Astrocyte (in vitro differentiated cells and primary cell): ENCODE measurements around the gene C10orf90. TPM values are rescaled to one million over a fixed set of nuclear protein-coding genes. Genes with fewer than 3 reads are reported as not detected.

Experiments
- DNase-seq: peaks from one replicate; pipeline ENCODE4 v3.0.0-alpha.2; 2010; ENCODE audit warnings: low read depth
- FAIRE-seq: peaks from 2 replicates; lab custom pipeline; 2011; peaks lifted over from hg19 to GRCh38; lab: Jason Lieb, UNC
- H2AFZ ChIP-seq: 2 replicates; pipeline ENCODE4 v1.6.0; 2012; ENCODE audit warnings: low read depth, low read length, inconsistent platforms
- H3K27ac ChIP-seq: 2 replicates; pipeline ENCODE4 v1.5.1; 2011; ENCODE audit warnings: low read depth, low read length, inconsistent platforms
- H3K27me3 ChIP-seq: 2 replicates; pipeline ENCODE4 v1.6.0; 2011; ENCODE audit warnings: low read length, inconsistent platforms; ENCODE audit not compliant: insufficient read depth
- H3K36me3 ChIP-seq: 2 replicates; pipeline ENCODE4 v1.5.1; 2011; ENCODE audit warnings: low read length, inconsistent platforms; ENCODE audit not compliant: insufficient read depth
- H3K4me1 ChIP-seq: 2 replicates; pipeline ENCODE4 v1.5.1; 2011; ENCODE audit warnings: low read length, inconsistent platforms; ENCODE audit not compliant: insufficient read depth
- H3K4me2 ChIP-seq: 2 replicates; pipeline ENCODE4 v1.6.0; 2012; ENCODE audit warnings: low read length, inconsistent platforms
- H3K4me3 ChIP-seq: 2 replicates; pipeline ENCODE4 v1.5.1; 2011; ENCODE audit warnings: low read depth, mild to moderate bottlenecking, low read length, inconsistent platforms; ENCODE audit not compliant: insufficient read depth
- H3K79me2 ChIP-seq: 2 replicates; pipeline ENCODE4 v1.6.0; 2012; ENCODE audit warnings: mild to moderate bottlenecking, low read length, inconsistent platforms; ENCODE audit not compliant: insufficient read depth
- H3K9ac ChIP-seq: 2 replicates; pipeline ENCODE4 v1.6.0; 2012; ENCODE audit warnings: mild to moderate bottlenecking, low read length, inconsistent platforms
- H3K9me3 ChIP-seq: 2 replicates; pipeline ENCODE4 v1.5.1; 2012; ENCODE audit warnings: low read depth, mild to moderate bottlenecking, low read length, inconsistent platforms; ENCODE audit not compliant: insufficient read depth
- H4K20me1 ChIP-seq: 2 replicates; pipeline ENCODE4 v1.6.0; 2012; ENCODE audit warnings: low read length, inconsistent platforms; ENCODE audit not compliant: insufficient read depth
- H3K27ac Mint-ChIP-seq: one replicate; pipeline ENCODE4 v1.8.0; 2021; ENCODE audit warnings: mild to moderate bottlenecking, mixed read lengths; ENCODE audit not compliant: unreplicated experiment
- H3K27me3 Mint-ChIP-seq: one replicate; pipeline ENCODE4 v1.8.0; 2021; ENCODE audit warnings: low read depth, mixed read lengths; ENCODE audit not compliant: unreplicated experiment
- H3K36me3 Mint-ChIP-seq: one replicate; pipeline ENCODE4 v1.8.0; 2021; ENCODE audit warnings: low read depth, mixed read lengths; ENCODE audit not compliant: unreplicated experiment
- H3K4me1 Mint-ChIP-seq: one replicate; pipeline ENCODE4 v1.8.0; 2021; ENCODE audit warnings: low read depth, mixed read lengths; ENCODE audit not compliant: unreplicated experiment
- H3K4me3 Mint-ChIP-seq: one replicate; pipeline ENCODE4 v1.8.0; 2021; ENCODE audit warnings: mild to moderate bottlenecking, moderate library complexity, mixed read lengths; ENCODE audit not compliant: unreplicated experiment
- H3K9me3 Mint-ChIP-seq: one replicate; pipeline ENCODE4 v1.8.0; 2021; ENCODE audit warnings: mild to moderate bottlenecking, mixed read lengths; ENCODE audit not compliant: unreplicated experiment
- CTCF ChIP-seq: IDR thresholded peaks from 2 replicates; pipeline ENCODE4 v1.5.1; 2011; ENCODE audit warnings: low read depth, mild to moderate bottlenecking, inconsistent platforms, low read length, moderate library complexity; ENCODE audit not compliant: insufficient read depth
- EZH2 ChIP-seq: IDR thresholded peaks from 2 replicates; pipeline ENCODE4 v1.6.1; 2012; ENCODE audit warnings: mild to moderate bottlenecking, low read length, inconsistent platforms; ENCODE audit not compliant: insufficient read depth
- total RNA-seq: library from RNA; stranded (reverse); gene quantifications from 2 replicates; pipeline ENCODE4 v1.2.1, GENCODE V29; 2021

C10orf90 gene
- total RNA-seq, 1 donor from 2014 or later: not detected

DNA sequence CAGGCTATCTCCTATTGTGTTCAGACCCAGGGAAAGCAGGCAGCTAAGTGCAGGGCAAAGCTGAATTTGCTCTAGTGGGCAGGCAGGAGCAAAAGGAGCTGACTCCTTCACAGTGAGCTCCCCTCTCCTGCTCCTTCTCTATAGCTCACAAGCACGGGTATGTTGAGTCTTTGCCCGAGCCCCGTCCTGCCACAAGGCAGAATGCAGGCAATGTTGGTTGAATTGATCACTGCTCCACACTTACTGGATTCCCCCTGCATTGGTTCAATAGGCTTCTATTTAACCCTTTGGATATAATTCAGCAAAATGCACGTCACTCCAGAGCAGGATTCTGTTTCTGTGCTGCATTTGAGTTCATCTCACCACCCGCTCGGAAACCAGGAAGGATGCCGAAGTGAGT lies 16.2 kb upstream of the C10orf90 start:
- Mint-ChIP-seq H3K27ac (no peak overlapping the region), H3K4me3 (no peak overlapping the region), H3K9me3 (peaks cover 4% of the 10 kb centered on the region), H3K27me3 (peaks cover 3% of the 10 kb centered on the region), H3K4me1 (peaks cover 15% of the 10 kb centered on the region), H3K36me3 (no peaks in the 10 kb centered on the region)
- no peak overlapping the region for H3K27ac ChIP-seq
- no peak for TF ChIP-seq CTCF
- no peak for TF ChIP-seq EZH2
- no peaks in the 10 kb centered on the region for H4K20me1 ChIP-seq
- H3K9me3 ChIP-seq: no peaks in the 10 kb centered on the region
- H2AFZ ChIP-seq: no peak overlapping the region
- no peak overlapping the region for H3K4me3 ChIP-seq
- no peaks in the 10 kb centered on the region for H3K36me3 ChIP-seq
- peaks cover 9% of the 10 kb centered on the region for H3K27me3 ChIP-seq
- FAIRE-seq (no peak), DNase-seq (no peak)
- peaks cover 20% of the 10 kb centered on the region for H3K4me1 ChIP-seq
- H3K79me2 ChIP-seq: no peaks in the 10 kb centered on the region
- no peak overlapping the region for H3K4me2 ChIP-seq
- H3K9ac ChIP-seq: no peak overlapping the region

- H3K9me3 Mint-ChIP-seq: peaks cover 4% of the 10 kb centered on the region
- peaks cover 20% of the 10 kb centered on the region for H3K4me1 ChIP-seq
- TF ChIP-seq EZH2: no peak
- no peak for TF ChIP-seq CTCF
- no peak overlapping the region for H3K9ac ChIP-seq
- no peaks in the 10 kb centered on the region for H3K36me3 Mint-ChIP-seq
- no peaks in the 10 kb centered on the region for H3K9me3 ChIP-seq
- H3K27me3 Mint-ChIP-seq: peaks cover 3% of the 10 kb centered on the region
- no peak for FAIRE-seq
- H3K36me3 ChIP-seq: no peaks in the 10 kb centered on the region
- H3K4me3 Mint-ChIP-seq: no peak overlapping the region
- H2AFZ ChIP-seq: no peak overlapping the region
- DNase-seq: peak; percentile 91
- H3K27me3 ChIP-seq: peaks cover 9% of the 10 kb centered on the region
- peak overlapping the region; percentile 11 for H3K4me2 ChIP-seq
- no peaks in the 10 kb centered on the region for H4K20me1 ChIP-seq
- H3K4me1 Mint-ChIP-seq: peaks cover 15% of the 10 kb centered on the region
- no peaks in the 10 kb centered on the region for H3K79me2 ChIP-seq
- H3K4me3 ChIP-seq: no peak overlapping the region
- H3K27ac ChIP-seq: no peak overlapping the region
- H3K27ac Mint-ChIP-seq: no peak overlapping the region
These were observed 15.8 kb upstream of the C10orf90 start for GRCh38 chr10:126686268-126686667.

GRCh38 chr10:126685756-126686155 lies 15.3 kb upstream of the C10orf90 start:
- H3K4me2 ChIP-seq: peak overlapping the region; percentile 11
- Mint-ChIP-seq H3K4me3 (no peak overlapping the region), H3K9me3 (no peaks in the 10 kb centered on the region), H3K36me3 (no peaks in the 10 kb centered on the region), H3K27me3 (peaks cover 3% of the 10 kb centered on the region), H3K4me1 (peaks cover 15% of the 10 kb centered on the region), H3K27ac (no peak overlapping the region)
- TF ChIP-seq EZH2 (no peak), CTCF (no peak)
- H2AFZ ChIP-seq: no peak overlapping the region
- peaks cover 7% of the 10 kb centered on the region for H3K27me3 ChIP-seq
- H3K4me3 ChIP-seq: no peak overlapping the region
- FAIRE-seq (no peak), DNase-seq (no peak)
- H3K27ac ChIP-seq: no peak overlapping the region
- H3K4me1 ChIP-seq: peaks cover 20% of the 10 kb centered on the region
- H3K9me3 ChIP-seq: no peaks in the 10 kb centered on the region
- no peaks in the 10 kb centered on the region for H4K20me1 ChIP-seq
- no peaks in the 10 kb centered on the region for H3K79me2 ChIP-seq
- no peak overlapping the region for H3K9ac ChIP-seq
- no peaks in the 10 kb centered on the region for H3K36me3 ChIP-seq
